Suprapubic skin (tissue), 4 donors: Measurements from ENCODE around the gene NPSR1. TPM values are rescaled to one million over a fixed set of nuclear protein-coding genes. Genes with fewer than 3 reads are reported as not detected.

Source experiments
- DNase-seq, 2 donors: peaks; one replicate each; pipeline ENCODE4 v3.0.0-alpha.2; 2019; ENCODE audit warnings: low spot score in 2 of 2
- H3K27ac ChIP-seq: fragments of 200-600 bp; sonication (generic); one replicate; pipeline ENCODE4 v1.5.1; 2019
- H3K27me3 ChIP-seq: fragments of 200-600 bp; sonication (generic); one replicate; pipeline ENCODE4 v1.5.1; 2019
- H3K36me3 ChIP-seq: fragments of 200-600 bp; sonication (generic); one replicate; pipeline ENCODE4 v1.5.1; 2019
- H3K4me1 ChIP-seq: fragments of 200-600 bp; sonication (generic); one replicate; pipeline ENCODE4 v1.5.1; 2019
- H3K4me3 ChIP-seq: fragments of 200-600 bp; sonication (generic); one replicate; pipeline ENCODE4 v1.5.1; 2019; ENCODE audit warnings: mild to moderate bottlenecking
- H3K9me3 ChIP-seq: fragments of 200-600 bp; sonication (generic); one replicate; pipeline ENCODE4 v1.5.1; 2019
- CTCF ChIP-seq, 2 donors: fragments of 200-600 bp in 1 of 2; fragments of 450-650 bp in 1 of 2; sonication (generic) in 1 of 2; IDR thresholded peaks; one replicate each; pipeline ENCODE4 v1.5.1; 2016 to 2019; ENCODE audit warnings: antibody characterized with exemption in 2 of 2, mild to moderate bottlenecking in 1 of 2, moderate library complexity in 1 of 2
- EP300 ChIP-seq: sonication (generic); formaldehyde crosslinking; IDR thresholded peaks from one replicate; pipeline ENCODE4 v1.6.1; 2017; ENCODE audit warnings: antibody characterized with exemption
- POLR2A ChIP-seq, 2 donors: fragments of 450-650 bp; IDR thresholded peaks; one replicate each; pipeline ENCODE4 v1.6.1; 2017; ENCODE audit warnings: antibody characterized with exemption in 2 of 2, mild to moderate bottlenecking in 2 of 2, moderate library complexity in 2 of 2
- POLR2AphosphoS5 ChIP-seq, 3 donors: sonication (generic); formaldehyde crosslinking; IDR thresholded peaks; one replicate each; pipeline ENCODE4 v1.6.1; 2017; ENCODE audit warnings: antibody characterized with exemption in 3 of 3
- WGBS: methylation state at CpG from one replicate; pipeline ENCODE4 v1.1.5; 2018; 5-methylcytosine and 5-hydroxymethylcytosine counted together
- total RNA-seq, 4 donors: library from RNA; depleted of rRNA; stranded (reverse); fragments of >200 nt; gene quantifications; one replicate each; pipeline ENCODE4 v1.1.0, GENCODE V29; 2016

The NPSR1 gene
- total RNA-seq, 4 donors from 2014 or later, result not detected

- H3K4me1 ChIP-seq, result no peaks in the 10 kb centered on the region
- H3K27me3 ChIP-seq, result no peaks in the 10 kb centered on the region
- 69% methylated on average over 3 of the region's 5 CpGs for WGBS
- H3K9me3 ChIP-seq, result no peaks in the 10 kb centered on the region
- TF ChIP-seq POLR2A (IDR thresholded peaks at IDR 0.05) (no peak), POLR2AphosphoS5 (IDR thresholded peaks at IDR 0.05) (no peak), CTCF (IDR thresholded peaks at IDR 0.05) (no peak), EP300 (no peak)
- no peaks in the 10 kb centered on the region for H3K36me3 ChIP-seq
- no peak for DNase-seq
- H3K27ac ChIP-seq, result no peak overlapping the region
- H3K4me3 ChIP-seq, result no peak overlapping the region
Measured at GRCh38 chr7:34840176-34840785, 182.3 kb downstream of the NPSR1 start.

GRCh38 chr7:34841326-34841725 lies 183.3 kb downstream of the NPSR1 start:
- DNase-seq, result no peak
- H3K27me3 ChIP-seq, result no peaks in the 10 kb centered on the region
- H3K36me3 ChIP-seq, result no peaks in the 10 kb centered on the region
- TF ChIP-seq CTCF (IDR thresholded peaks at IDR 0.05) (no peak), POLR2AphosphoS5 (IDR thresholded peaks at IDR 0.05) (no peak), EP300 (no peak), POLR2A (IDR thresholded peaks at IDR 0.05) (no peak)
- no peaks in the 10 kb centered on the region for H3K4me1 ChIP-seq
- H3K4me3 ChIP-seq, result no peak overlapping the region
- no peak overlapping the region for H3K27ac ChIP-seq
- 93% methylated on average over 4 of the region's 4 CpGs for WGBS
- no peaks in the 10 kb centered on the region for H3K9me3 ChIP-seq

DNA sequence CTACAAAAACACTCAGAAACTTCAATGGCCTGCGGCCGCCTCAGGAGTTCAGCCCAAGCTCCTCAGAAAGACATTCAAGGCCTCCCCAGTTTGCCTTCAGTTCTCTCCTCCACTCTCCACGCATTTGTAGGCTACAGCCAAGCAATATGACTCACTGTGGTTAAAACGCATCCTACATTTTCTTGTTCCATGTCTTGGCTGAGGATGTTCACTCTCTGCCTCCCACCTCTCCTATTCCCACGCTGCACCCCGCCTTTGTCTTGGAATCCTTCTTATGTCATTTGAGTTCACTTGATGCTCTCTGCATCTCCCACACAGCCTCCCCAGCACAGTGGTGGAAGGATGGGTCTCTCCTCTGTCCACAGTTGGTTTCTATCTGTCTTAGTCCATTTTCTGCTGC lies 184.8 kb downstream of the NPSR1 start:
- H3K4me1 ChIP-seq, result no peaks in the 10 kb centered on the region
- H3K36me3 ChIP-seq, result no peaks in the 10 kb centered on the region
- H3K27me3 ChIP-seq, result no peaks in the 10 kb centered on the region
- WGBS, result 72% methylated on average over 6 of the region's 6 CpGs
- no peaks in the 10 kb centered on the region for H3K9me3 ChIP-seq
- H3K4me3 ChIP-seq, result no peak overlapping the region
- no peak for DNase-seq
- TF ChIP-seq CTCF (IDR thresholded peaks at IDR 0.05), result no peak
- no peak for TF ChIP-seq EP300
- TF ChIP-seq POLR2AphosphoS5 (IDR thresholded peaks at IDR 0.05), result no peak
- TF ChIP-seq POLR2A (IDR thresholded peaks at IDR 0.05), result no peak
- H3K27ac ChIP-seq, result no peak overlapping the region

DNA sequence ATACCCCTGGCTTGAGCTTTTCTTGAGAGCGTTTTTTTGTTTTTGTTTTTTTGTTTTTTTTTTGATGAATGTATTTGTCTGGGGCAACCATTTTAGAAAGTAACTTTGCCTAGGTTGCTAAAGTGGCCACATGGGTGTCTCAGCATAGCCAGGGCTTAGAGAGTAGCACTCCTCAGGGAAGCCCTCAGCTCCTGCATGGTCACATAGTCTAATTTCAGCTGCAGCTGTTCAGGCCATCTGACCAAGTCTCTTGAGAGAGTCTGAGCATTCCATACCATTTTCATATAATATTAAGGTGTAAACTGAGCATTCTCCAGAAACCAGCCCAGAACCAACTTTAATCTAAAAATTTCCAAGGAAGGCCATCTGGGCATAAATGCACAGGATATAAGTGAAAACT lies 186.4 kb downstream of the NPSR1 start:
- no peaks in the 10 kb centered on the region for H3K36me3 ChIP-seq
- H3K27ac ChIP-seq, result no peak overlapping the region
- H3K27me3 ChIP-seq, result no peaks in the 10 kb centered on the region
- TF ChIP-seq CTCF (IDR thresholded peaks at IDR 0.05) (no peak), POLR2AphosphoS5 (IDR thresholded peaks at IDR 0.05) (no peak), EP300 (no peak), POLR2A (IDR thresholded peaks at IDR 0.05) (no peak)
- no peaks in the 10 kb centered on the region for H3K4me1 ChIP-seq
- 92% methylated on average over 1 of the region's 1 CpG for WGBS
- DNase-seq, result no peak
- no peak overlapping the region for H3K4me3 ChIP-seq
- H3K9me3 ChIP-seq, result no peaks in the 10 kb centered on the region

GRCh38 chr7:34844936-34845665 lies 187.1 kb downstream of the NPSR1 start:
- Histone ChIP-seq H3K4me1 (no peaks in the 10 kb centered on the region), H3K36me3 (no peaks in the 10 kb centered on the region), H3K9me3 (no peaks in the 10 kb centered on the region), H3K27ac (no peak overlapping the region), H3K27me3 (no peaks in the 10 kb centered on the region), H3K4me3 (no peak overlapping the region)
- WGBS, result 42% methylated on average over 5 of the region's 5 CpGs
- no peak for DNase-seq
- TF ChIP-seq EP300, result no peak
- no peak for TF ChIP-seq POLR2A (IDR thresholded peaks at IDR 0.05)
- no peak for TF ChIP-seq POLR2AphosphoS5 (IDR thresholded peaks at IDR 0.05)
- no peak for TF ChIP-seq CTCF (IDR thresholded peaks at IDR 0.05)
